ENCODE data around the gene CYB5R4.
"Not testable (repeated sequence)": the region's sequence is repeated elsewhere in the genome, so short reads cannot be mapped to it uniquely, and the experiment has no call there.

CYB5R4 gene

DNA sequence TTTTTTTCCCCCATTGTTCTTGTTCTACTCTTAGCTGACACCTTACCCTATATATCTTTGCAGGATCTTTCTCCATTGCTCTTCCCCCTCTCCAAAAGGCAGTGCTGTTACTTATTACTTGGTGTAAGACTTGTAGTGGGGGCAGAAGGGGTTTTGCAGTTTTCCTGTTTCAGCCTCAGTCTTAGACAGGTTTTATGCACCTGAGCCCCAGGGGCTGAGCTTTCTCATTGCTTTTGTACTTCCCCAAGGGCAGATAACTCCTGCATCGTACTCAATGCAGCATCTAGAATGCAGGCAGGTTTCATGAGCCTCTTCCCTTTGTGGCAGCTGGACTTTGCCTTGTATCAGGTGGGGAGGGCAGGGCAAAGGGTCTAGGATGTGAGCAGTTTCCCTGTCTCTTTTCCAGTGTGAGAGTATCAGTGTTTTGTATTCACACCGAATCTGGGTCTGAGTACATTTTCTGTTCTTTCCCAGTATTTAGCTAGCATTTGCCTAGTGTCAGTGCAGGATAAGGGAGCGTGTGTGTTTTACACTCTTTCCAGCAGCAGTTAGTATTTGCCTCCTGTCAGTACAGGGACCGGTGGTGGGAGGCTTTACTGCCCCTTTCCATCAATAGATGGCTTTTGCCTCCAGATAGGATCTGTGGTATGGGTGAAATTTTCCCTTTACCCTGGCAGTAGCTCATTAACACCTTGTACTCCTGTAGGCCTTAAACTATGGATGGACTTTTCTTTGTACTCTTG is 19.6 kb downstream of the CYB5R4 start:
- Mint-ChIP-seq H3K36me3 (peaks cover 12% of the 10 kb centered on the region), H3K27me3 (no peaks in the 10 kb centered on the region), H3K9me3 (peaks cover 3% of the 10 kb centered on the region), H3K4me1 (peaks cover 38% of the 10 kb centered on the region), H3K27ac (no peak overlapping the region), H3K4me3 (no peak overlapping the region)
- DNase-seq (ENCODE audit: low spot score in 2 of 2) (no peak), ATAC-seq (ENCODE audit: low read depth) (no peak)

DNA sequence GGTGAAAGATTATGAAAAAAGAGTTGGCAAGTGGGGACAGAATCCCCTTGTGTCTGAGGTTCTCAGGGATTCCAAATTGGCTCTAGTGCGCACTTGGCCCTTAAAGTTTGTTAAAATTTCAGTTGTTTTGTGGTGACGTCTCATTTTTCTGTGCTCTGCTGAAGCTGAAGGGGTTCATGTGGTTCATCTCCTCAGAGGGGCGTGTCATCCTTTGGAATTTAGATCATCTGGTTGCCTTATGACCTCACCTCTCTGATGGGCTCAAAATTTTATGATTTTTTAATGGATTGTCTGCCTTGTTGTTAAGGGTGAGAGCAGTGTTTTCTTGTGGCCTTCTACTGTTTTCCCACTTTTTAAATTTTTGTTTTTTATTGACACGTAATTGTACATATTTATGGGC is 20.3 kb downstream of the CYB5R4 start:
- DNase-seq (ENCODE audit: low spot score in 2 of 2) (no peak), ATAC-seq (ENCODE audit: low read depth) (no peak)
- Mint-ChIP-seq H3K4me1 (peaks cover 38% of the 10 kb centered on the region), H3K4me3 (no peak overlapping the region), H3K27me3 (no peaks in the 10 kb centered on the region), H3K9me3 (no peaks in the 10 kb centered on the region), H3K36me3 (peaks cover 9% of the 10 kb centered on the region), H3K27ac (no peak overlapping the region)

- peaks cover 33% of the 10 kb centered on the region for H3K4me1 Mint-ChIP-seq
- peak overlapping the region; percentile 60 for H3K27ac Mint-ChIP-seq
- no peak for DNase-seq (ENCODE audit: low spot score in 2 of 2)
- ATAC-seq (ENCODE audit: low read depth), result no peak
- H3K9me3 Mint-ChIP-seq, result no peaks in the 10 kb centered on the region
- no peaks in the 10 kb centered on the region for H3K27me3 Mint-ChIP-seq
- peaks cover 3% of the 10 kb centered on the region for H3K36me3 Mint-ChIP-seq
- H3K4me3 Mint-ChIP-seq, result no peak overlapping the region
These were observed 23.8 kb downstream of the CYB5R4 start for GRCh38 chr6:83883240-83883639.

DNA sequence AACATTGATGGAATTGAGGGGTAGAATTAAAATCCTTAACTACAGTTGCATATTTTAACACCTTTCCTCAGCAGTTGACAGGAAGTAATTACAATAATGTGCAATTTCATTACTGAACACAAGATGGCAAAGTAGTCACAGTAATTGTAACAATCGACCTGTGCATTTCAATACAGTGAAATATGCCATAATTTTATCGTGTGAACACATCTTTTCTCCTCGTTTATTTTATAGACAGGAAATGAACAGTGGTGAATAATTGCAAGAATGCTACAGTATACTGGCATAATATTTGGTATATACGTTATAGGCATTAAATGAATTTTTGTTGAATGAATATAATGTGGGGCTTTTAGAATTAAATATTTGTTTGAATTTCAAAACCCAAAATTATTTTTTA is 25.0 kb downstream of the CYB5R4 start:
- H3K27me3 Mint-ChIP-seq, result no peaks in the 10 kb centered on the region
- H3K4me3 Mint-ChIP-seq, result no peak overlapping the region
- no peak overlapping the region for H3K27ac Mint-ChIP-seq
- no peaks in the 10 kb centered on the region for H3K9me3 Mint-ChIP-seq
- ATAC-seq (ENCODE audit: low read depth) (peak; percentile 78), DNase-seq (ENCODE audit: low spot score in 2 of 2) (peak in 1 of 2 donors; percentile 18)
- H3K4me1 Mint-ChIP-seq, result peaks cover 34% of the 10 kb centered on the region
- H3K36me3 Mint-ChIP-seq, result peaks cover 7% of the 10 kb centered on the region

DNA sequence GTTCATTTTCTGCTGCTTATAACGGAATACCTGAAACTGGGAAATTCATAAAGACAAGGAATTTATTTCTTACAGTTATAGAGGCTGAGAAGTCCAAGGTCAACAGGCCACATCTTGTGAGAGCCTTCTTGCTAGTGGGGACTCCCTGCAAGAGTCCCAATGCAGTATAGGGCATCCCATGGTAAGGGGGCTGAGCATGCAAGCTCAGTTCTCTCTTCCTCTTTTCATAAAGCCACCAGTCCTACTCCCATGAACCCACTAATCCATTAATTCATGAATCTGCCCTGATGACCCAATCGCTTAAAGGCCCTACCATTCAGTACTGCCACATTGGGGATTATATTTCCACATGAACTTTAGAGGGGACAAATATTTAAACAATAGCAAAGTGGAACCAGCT is 26.5 kb downstream of the CYB5R4 start:
- Mint-ChIP-seq H3K4me1 (peaks cover 32% of the 10 kb centered on the region), H3K4me3 (no peak overlapping the region), H3K27ac (no peak overlapping the region), H3K36me3 (peaks cover 11% of the 10 kb centered on the region), H3K9me3 (no peaks in the 10 kb centered on the region), H3K27me3 (no peaks in the 10 kb centered on the region)
- ATAC-seq (ENCODE audit: low read depth) (no peak), DNase-seq (ENCODE audit: low spot score in 2 of 2) (no peak)

DNA sequence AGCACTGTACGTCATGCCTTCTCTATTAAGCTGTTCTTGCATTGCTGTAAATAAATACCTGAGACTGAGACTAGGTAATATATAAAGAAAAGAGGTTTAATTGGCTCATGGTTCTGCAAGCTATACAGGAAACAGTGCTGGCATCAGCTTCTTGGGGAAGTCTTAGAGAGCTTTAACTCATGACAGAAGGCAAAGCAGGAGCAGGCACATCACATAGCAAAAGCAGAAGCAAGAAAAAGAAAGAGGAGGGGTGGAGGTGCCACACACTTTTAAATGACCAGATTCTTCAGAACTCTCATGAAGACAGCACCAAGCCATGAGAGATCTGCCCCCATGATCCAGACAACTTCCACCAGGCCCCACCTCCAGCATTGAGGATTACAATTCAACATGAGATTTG is 30.1 kb downstream of the CYB5R4 start:
- ATAC-seq (ENCODE audit: low read depth) (peak; percentile 38), DNase-seq (ENCODE audit: low spot score in 2 of 2) (no peak)
- H3K9me3 Mint-ChIP-seq, result no peaks in the 10 kb centered on the region
- H3K27me3 Mint-ChIP-seq, result no peaks in the 10 kb centered on the region
- peaks cover 26% of the 10 kb centered on the region for H3K4me1 Mint-ChIP-seq
- H3K27ac Mint-ChIP-seq, result no peak overlapping the region
- no peak overlapping the region for H3K4me3 Mint-ChIP-seq
- H3K36me3 Mint-ChIP-seq, result peaks cover 9% of the 10 kb centered on the region

DNA sequence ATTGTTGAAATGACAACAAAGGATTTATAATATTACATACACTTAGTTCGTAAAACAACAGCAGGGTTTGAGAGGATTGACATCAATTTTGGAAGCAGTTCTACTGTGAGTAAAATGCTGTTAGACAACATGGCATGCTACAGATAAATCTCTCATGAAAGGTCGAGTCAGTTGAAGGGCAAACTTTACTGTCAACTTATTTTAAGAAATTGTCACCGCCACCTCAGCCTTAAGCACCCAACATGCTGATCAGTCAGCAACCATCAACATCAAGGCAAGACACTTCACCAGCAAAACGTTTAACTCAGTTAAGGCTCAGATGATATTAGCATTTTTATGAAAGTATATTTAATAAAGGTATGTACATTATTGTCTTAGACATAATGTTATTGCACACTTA is 31.0 kb downstream of the CYB5R4 start:
- DNase-seq (ENCODE audit: low spot score in 2 of 2), result no peak

GRCh38 chr6:83891586-83891985 is 32.1 kb downstream of the CYB5R4 start:
- Mint-ChIP-seq H3K36me3 (peaks cover 22% of the 10 kb centered on the region), H3K27ac (peak overlapping the region; percentile 64), H3K4me3 (no peak overlapping the region), H3K9me3 (no peaks in the 10 kb centered on the region), H3K27me3 (no peaks in the 10 kb centered on the region), H3K4me1 (peaks cover 31% of the 10 kb centered on the region)
- no peak for DNase-seq (ENCODE audit: low spot score in 2 of 2)
- ATAC-seq (ENCODE audit: low read depth), result no peak

More for the DNA sequence above, 31.0 kb downstream of the CYB5R4 start:
- H3K4me1 Mint-ChIP-seq, result peaks cover 30% of the 10 kb centered on the region
- H3K27me3 Mint-ChIP-seq, result no peaks in the 10 kb centered on the region
- no peak overlapping the region for H3K4me3 Mint-ChIP-seq
- H3K9me3 Mint-ChIP-seq, result no peaks in the 10 kb centered on the region
- no peak overlapping the region for H3K27ac Mint-ChIP-seq
- peaks cover 13% of the 10 kb centered on the region for H3K36me3 Mint-ChIP-seq
- no peak for ATAC-seq (ENCODE audit: low read depth)

DNA sequence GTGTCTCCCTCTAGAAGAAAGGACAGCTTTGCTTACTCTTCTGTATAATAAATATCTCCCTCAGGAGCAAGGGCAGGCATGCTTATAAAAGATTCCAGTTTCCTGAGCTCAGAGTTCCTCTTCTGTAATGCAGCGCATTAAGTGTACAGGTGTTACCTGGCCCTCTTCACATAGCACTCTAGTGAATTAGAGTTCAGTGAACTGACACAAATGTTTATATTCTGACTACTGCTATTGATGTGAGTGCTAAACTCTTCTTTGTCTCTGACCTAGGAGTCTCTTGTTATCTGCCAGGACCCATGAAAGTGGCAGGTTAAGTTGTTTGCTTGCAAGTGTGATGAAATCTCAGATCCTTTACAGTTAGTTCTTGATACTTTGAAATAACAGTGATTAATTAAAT is 33.5 kb downstream of the CYB5R4 start:
- Mint-ChIP-seq H3K4me1 (peaks cover 31% of the 10 kb centered on the region), H3K9me3 (no peaks in the 10 kb centered on the region), H3K36me3 (peaks cover 27% of the 10 kb centered on the region), H3K27me3 (no peaks in the 10 kb centered on the region), H3K4me3 (no peak overlapping the region), H3K27ac (no peak overlapping the region)
- no peak for ATAC-seq (ENCODE audit: low read depth)
- DNase-seq (ENCODE audit: low spot score in 2 of 2), result no peak

GRCh38 chr6:83897094-83897493 is 37.6 kb downstream of the CYB5R4 start:
- not testable (repeated sequence) for DNase-seq (ENCODE audit: low spot score in 2 of 2); H3K27ac Mint-ChIP-seq; H3K27me3 Mint-ChIP-seq; ATAC-seq (ENCODE audit: low read depth); H3K9me3 Mint-ChIP-seq; H3K4me3 Mint-ChIP-seq
- peaks cover 30% of the 10 kb centered on the region for H3K4me1 Mint-ChIP-seq
- peaks cover 38% of the 10 kb centered on the region for H3K36me3 Mint-ChIP-seq

GRCh38 chr6:83901624-83902023 is 42.1 kb downstream of the CYB5R4 start:
- peaks cover 23% of the 10 kb centered on the region for H3K9me3 Mint-ChIP-seq
- H3K4me1 Mint-ChIP-seq, result peaks cover 42% of the 10 kb centered on the region
- H3K4me3 Mint-ChIP-seq, result no peak overlapping the region

DNA sequence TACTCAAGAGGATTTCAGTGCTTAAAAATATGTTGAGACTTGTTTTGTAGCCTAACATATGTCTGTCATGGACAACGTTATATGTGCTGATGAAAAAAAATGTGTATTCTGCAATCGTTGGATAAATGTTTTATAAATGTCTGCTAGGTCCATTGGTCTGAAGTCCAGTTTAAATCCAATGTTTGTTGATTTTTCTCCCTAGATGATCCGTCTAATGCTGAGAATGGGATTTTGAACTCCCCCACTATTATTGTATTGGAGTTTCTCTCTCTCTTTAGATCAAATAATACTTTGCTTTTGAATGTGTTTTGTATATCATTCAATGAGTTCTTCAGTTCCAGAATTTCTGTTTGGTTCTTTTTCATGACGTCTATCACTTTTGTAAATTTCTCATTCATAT is 44.9 kb downstream of the CYB5R4 start:
- Mint-ChIP-seq H3K27ac (no peak overlapping the region), H3K36me3 (peaks cover 61% of the 10 kb centered on the region), H3K27me3 (no peaks in the 10 kb centered on the region), H3K4me1 (peaks cover 52% of the 10 kb centered on the region), H3K4me3 (no peak overlapping the region), H3K9me3 (peaks cover 27% of the 10 kb centered on the region)
- ATAC-seq (ENCODE audit: low read depth) (no peak), DNase-seq (ENCODE audit: low spot score in 2 of 2) (no peak)

More at GRCh38 chr6:83901624-83902023, 42.1 kb downstream of the CYB5R4 start:
- no peaks in the 10 kb centered on the region for H3K27me3 Mint-ChIP-seq
- H3K36me3 Mint-ChIP-seq, result peaks cover 58% of the 10 kb centered on the region
- no peak for DNase-seq (ENCODE audit: low spot score in 2 of 2)
- ATAC-seq (ENCODE audit: low read depth), result no peak
- H3K27ac Mint-ChIP-seq, result no peak overlapping the region

GRCh38 chr6:83905648-83906047 is 46.2 kb downstream of the CYB5R4 start:
- Mint-ChIP-seq H3K4me1 (peaks cover 45% of the 10 kb centered on the region), H3K27ac (no peak overlapping the region), H3K4me3 (no peak overlapping the region), H3K9me3 (peaks cover 25% of the 10 kb centered on the region), H3K27me3 (no peaks in the 10 kb centered on the region), H3K36me3 (peaks cover 60% of the 10 kb centered on the region)
- no peak for DNase-seq (ENCODE audit: low spot score in 2 of 2)
- ATAC-seq (ENCODE audit: low read depth), result no peak

- not testable (repeated sequence) for DNase-seq (ENCODE audit: low spot score in 2 of 2); ATAC-seq (ENCODE audit: low read depth); H3K4me3 Mint-ChIP-seq; H3K27ac Mint-ChIP-seq; H3K27me3 Mint-ChIP-seq
- H3K9me3 Mint-ChIP-seq, result peaks cover 11% of the 10 kb centered on the region
- H3K4me1 Mint-ChIP-seq, result peaks cover 27% of the 10 kb centered on the region
- H3K36me3 Mint-ChIP-seq, result peaks cover 46% of the 10 kb centered on the region
These were observed 48.3 kb downstream of the CYB5R4 start for GRCh38 chr6:83907623-83908390.
